Measurements from ENCODE around the gene PATZ1.
"Not testable (repeated sequence)": the region's sequence is repeated elsewhere in the genome, so short reads cannot be mapped to it uniquely, and the experiment has no call there.

PATZ1 gene

GRCh38 chr22:31346255-31346732, at the start of gene PATZ1:
Gene PATZ1, minus strand, starts transcription at chr22:31346346. Its CDS starts 744 bp downstream, at chr22:31345602.
- DNase-seq (ENCODE audit: low read depth in 1 of 2, low spot score in 1 of 2), result peak; percentile 58 to 59

- no peak for DNase-seq (ENCODE audit: low read depth in 1 of 2, low spot score in 1 of 2)
Observed at GRCh38 chr22:31394326-31394725, 48.2 kb upstream of the PATZ1 start.

- DNase-seq (ENCODE audit: low read depth in 1 of 2, low spot score in 1 of 2), result no peak
Observed at GRCh38 chr22:31393893-31394292, 47.7 kb upstream of the PATZ1 start.

- DNase-seq (ENCODE audit: low read depth in 1 of 2, low spot score in 1 of 2), result not testable (repeated sequence)
Observed at GRCh38 chr22:31378651-31379050, 32.5 kb upstream of the PATZ1 start.

- DNase-seq (ENCODE audit: low read depth in 1 of 2, low spot score in 1 of 2), result no peak
Observed at GRCh38 chr22:31378123-31378522, 32.0 kb upstream of the PATZ1 start.

GRCh38 chr22:31377612-31378011, 31.5 kb upstream of the PATZ1 start:
- no peak for DNase-seq (ENCODE audit: low read depth in 1 of 2, low spot score in 1 of 2)

GRCh38 chr22:31367426-31367825, 21.3 kb upstream of the PATZ1 start:
- DNase-seq (ENCODE audit: low read depth in 1 of 2, low spot score in 1 of 2), result no peak

- no peak for DNase-seq (ENCODE audit: low read depth in 1 of 2, low spot score in 1 of 2)
Observed at GRCh38 chr22:31363885-31364465, 17.8 kb upstream of the PATZ1 start.

- DNase-seq (ENCODE audit: low read depth in 1 of 2, low spot score in 1 of 2), result no peak
Observed at GRCh38 chr22:31361743-31362142, 15.6 kb upstream of the PATZ1 start.

- DNase-seq (ENCODE audit: low read depth in 1 of 2, low spot score in 1 of 2), result no peak
Observed at GRCh38 chr22:31360029-31360428, 13.9 kb upstream of the PATZ1 start.

GRCh38 chr22:31354515-31354914, 8.4 kb upstream of the PATZ1 start:
- DNase-seq (ENCODE audit: low read depth in 1 of 2, low spot score in 1 of 2), result no peak

GRCh38 chr22:31350410-31350863, 4.3 kb upstream of the PATZ1 start:
- no peak for DNase-seq (ENCODE audit: low read depth in 1 of 2, low spot score in 1 of 2)

- no peak for DNase-seq (ENCODE audit: low read depth in 1 of 2, low spot score in 1 of 2)
Observed at GRCh38 chr22:31349960-31350359, 3.8 kb upstream of the PATZ1 start.

- no peak for DNase-seq (ENCODE audit: low read depth in 1 of 2, low spot score in 1 of 2)
Observed at GRCh38 chr22:31348766-31349165, 2.6 kb upstream of the PATZ1 start.

- DNase-seq (ENCODE audit: low read depth in 1 of 2, low spot score in 1 of 2), result not testable (repeated sequence)
Observed at GRCh38 chr22:31348009-31348337, 1.8 kb upstream of the PATZ1 start.

GRCh38 chr22:31347251-31348008, 1.3 kb upstream of the PATZ1 start:
- DNase-seq (ENCODE audit: low read depth in 1 of 2, low spot score in 1 of 2), result peak in 1 of 2 donors; percentile 59

GRCh38 chr22:31346733-31347250, 646 bp upstream of the PATZ1 start:
- DNase-seq (ENCODE audit: low read depth in 1 of 2, low spot score in 1 of 2), result no peak

GRCh38 chr22:31345331-31346254, 553 bp downstream of the PATZ1 start:
- DNase-seq (ENCODE audit: low read depth in 1 of 2, low spot score in 1 of 2), result peak; percentile 81 to 82

- no peak for DNase-seq (ENCODE audit: low read depth in 1 of 2, low spot score in 1 of 2)
Observed at GRCh38 chr22:31344578-31345330, 1.4 kb downstream of the PATZ1 start.

- DNase-seq (ENCODE audit: low read depth in 1 of 2, low spot score in 1 of 2), result no peak
Observed at GRCh38 chr22:31344256-31344577, 1.9 kb downstream of the PATZ1 start.

Data from stimulated activated CD4-positive, alpha-beta T cell treated with anti-CD3 and anti-CD28 coated beads, Interleukin-15, amount 100 ng/mL, for 1 hour (primary cell).